DMS53 treated with DMSO at 0.1 percent for 48 hours (cell line): ENCODE results near the gene TRABD2B.

Experiments used
- DNase-seq: peaks from one replicate; lab custom pipeline; 2025; ENCODE audit not compliant: unreplicated experiment; lab: John Stamatoyannopoulos, UW

The TRABD2B gene

DNA sequence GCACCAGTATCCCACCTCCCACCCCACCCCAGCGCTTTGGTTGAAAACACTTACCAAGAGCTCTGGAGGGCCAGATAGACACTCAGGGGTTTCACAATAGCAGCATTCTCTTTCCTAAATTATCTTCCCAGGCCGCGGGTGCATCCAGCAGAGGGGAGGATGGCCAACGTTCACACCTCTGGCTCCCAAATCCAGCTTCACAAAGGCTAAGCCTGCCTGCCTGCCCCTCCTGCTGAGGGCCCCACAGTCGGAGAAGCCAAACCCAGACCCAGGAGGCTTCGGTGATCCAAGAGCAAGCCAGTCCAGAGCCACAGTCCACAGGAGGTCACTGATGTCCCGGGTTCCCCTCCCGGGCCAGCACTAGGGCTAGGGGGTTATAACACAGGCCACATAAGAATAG, 231.9 kb downstream of the TRABD2B start:
- no peak for DNase-seq

DNA sequence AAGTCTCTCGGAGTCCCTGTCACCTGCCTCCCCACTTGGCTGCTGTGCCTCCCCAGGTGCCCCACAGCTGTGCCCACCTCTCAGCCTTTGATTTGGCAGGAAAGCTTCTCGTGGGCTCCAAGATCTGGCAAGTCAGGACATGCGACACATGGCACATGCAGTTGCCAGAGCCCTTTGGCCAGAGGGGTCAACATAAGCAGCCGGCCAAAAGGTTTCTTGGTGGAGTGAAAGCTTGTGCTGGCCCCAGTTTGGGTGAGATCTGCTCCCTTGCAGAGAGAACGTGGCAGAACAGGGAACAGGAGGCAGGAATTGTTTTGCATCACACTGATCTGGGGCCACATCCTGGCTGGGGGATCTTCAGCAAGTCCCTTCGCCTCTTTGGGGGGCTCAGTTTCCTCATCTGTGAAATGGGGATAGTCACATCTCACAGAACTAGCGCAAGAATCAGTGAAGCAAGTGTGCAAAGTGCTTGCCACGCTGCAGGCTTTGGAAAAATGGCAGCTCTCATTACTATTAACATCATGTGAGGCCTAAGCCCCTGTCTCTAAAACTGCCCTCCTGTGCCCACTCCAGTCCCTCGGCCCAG, 232.6 kb downstream of the TRABD2B start:
- DNase-seq, result no peak

GRCh38 chr1:47763591-47764171, 233.5 kb downstream of the TRABD2B start:
- no peak for DNase-seq

GRCh38 chr1:47761974-47762373, 235.2 kb downstream of the TRABD2B start:
- DNase-seq, result no peak

DNA sequence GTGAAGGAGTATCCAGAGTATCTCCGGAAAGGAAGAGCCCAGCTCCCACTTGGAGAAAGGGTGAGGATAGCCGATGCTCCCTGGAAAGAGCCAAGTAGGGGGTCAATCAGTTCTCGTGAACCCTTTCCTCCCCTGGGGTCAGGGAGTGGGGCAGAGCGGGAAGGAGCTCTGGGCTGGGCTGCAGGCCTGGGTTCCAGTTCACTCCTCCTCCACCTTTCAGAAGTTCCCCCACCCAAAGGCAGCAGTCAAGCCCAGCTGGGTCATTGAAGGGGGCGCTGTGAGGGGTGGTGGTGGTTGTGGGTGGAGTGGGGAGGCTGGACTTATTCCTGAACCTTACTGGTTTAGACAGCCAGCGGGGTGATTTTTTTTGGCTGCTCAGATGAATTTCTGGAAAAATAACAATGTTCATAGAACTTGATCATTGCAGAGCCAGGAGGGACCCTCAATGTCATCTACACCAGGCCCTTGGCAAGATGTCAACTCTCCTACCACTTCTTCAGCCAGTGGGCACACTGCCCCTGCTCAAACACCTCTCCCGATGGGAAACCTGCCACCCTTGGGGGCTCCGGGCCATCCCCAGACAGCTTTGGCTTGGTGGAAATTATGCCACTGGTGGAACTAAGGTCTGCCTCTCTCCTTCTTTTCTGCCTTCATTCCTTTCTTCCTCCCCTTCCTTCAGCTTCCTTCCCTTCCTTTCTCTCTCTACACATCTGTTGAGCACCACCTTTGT, 235.8 kb downstream of the TRABD2B start:
- DNase-seq, result no peak

GRCh38 chr1:47759936-47760629, 237.1 kb downstream of the TRABD2B start:
- no peak for DNase-seq

DNA sequence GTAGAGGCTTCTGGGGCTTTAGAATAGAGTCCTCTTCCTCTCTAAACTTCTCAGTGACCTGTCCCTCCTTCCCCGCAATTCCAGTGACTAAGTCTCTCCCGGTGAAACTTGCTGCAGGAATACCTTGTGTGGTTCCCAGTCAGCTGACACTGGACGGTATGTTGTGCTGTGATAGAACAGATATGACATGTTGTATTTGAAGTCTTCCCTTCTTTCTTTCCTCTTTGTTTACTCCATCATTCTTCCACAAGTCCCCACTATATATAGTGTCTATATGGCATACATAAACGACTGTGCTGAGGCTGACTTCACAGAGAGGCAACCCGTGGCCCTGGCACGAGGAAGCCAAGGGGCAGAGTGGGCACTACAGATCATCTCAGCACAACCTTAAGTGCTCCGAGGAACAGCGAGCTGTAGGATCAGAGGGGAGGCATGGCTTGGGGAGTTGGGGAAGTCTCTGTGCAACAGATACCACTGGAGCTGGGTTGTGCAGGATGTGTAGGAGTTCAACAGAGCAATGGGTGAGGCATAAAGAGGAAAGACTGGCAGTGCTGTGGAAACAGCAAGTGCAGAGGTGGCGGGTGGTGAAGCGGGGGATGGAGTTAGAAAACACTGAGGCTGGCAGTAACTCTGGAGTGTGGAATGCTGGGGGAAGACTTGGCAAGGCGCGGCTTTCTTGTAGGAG, 237.8 kb downstream of the TRABD2B start:
- no peak for DNase-seq

DNA sequence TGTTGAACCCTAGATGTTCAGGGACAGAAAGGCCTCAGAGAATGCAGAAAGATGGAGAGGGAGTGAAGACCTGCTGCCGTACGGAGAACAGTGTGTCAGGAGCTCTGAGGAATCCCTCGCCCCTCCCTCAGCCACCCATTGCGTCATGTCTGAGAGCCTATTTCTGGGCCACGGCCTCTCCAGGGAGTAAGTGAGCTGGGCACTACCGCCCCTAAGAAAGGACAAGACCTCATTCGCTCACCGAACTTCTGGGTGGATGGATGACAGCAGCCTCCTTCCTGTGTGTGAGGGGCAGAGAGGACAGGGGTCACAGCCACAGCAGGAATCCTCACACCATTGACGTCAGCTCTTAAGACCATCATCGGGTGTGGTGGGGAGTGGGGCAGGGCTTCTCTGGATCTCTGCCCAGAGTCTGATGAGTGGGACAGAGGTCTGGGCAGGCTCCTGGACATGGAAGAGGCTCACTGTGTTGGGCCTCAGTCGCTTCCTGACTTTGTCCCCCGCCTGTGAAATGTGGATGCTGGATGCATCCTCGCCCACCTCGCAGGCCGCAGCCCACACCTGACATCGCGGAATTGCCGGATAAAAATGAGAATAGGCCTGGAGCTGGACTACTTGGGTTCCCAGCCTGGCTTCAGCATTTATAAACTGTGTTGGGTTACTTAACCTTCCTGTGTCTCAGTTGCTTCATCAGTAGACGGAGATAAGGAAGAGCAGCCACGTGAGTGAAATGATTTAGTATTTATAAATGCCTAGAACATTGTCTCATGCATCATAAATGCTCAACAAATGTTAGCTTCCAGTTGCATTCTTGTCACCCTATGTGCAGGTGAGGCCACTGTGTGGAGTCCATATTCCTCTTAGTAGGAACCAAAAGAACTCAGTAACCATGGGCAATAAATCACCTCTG, 238.6 kb downstream of the TRABD2B start:
- no peak for DNase-seq

DNA sequence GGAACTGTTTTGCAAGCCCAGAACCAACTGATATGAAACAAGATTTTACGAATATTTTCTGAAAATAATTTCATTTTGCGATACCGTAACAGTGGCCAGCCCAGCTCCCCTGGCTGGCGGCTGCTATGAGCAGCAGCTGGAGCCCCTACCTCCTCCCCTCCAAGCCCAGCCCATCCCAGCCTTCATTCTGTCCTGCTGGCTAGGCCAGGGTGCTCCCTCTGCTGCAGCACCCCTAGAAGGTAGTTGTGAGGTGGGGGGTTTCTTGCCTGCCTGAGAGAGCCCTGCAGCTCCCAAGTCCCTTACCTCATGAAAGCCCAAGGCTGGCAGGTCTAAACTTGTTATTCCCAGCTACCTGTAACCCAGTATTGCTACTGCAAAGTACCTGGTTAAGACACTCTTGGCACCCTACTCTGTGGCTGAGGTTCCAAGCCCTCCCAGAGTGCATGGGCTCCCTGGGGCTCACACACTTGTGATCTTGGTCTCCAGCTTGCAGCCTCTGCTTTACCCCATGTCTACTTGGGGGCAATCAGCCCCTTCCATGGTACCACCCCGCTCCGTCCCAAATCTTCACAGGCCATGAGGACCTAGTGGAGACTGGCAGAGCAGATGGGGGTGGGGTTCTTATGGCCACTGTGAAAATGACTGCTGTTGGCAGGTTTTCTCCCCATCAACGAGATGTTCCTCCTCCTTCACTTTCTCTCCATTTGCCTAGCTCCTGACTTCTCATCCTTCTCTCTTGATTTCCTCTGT, 239.8 kb downstream of the TRABD2B start:
- no peak for DNase-seq

DNA sequence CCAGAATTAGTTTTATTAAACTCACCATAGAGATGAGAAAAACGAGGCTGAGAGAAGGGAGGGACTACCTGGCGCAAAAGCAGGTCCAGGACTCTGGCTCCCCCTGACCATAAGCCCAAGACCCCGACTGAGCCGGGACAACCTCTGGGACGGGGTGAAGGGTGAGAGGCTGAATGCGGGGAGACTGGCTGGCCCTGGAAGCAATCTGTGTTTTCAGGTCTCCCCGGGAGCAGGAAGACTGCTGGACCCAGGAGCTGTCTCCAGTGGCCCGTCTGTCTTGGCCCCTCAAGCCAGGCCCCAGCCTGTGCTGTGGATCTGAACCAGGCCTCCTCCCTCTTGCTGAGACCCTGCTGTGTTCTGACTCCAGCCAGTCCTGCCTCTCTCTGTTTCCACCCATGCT, 240.8 kb downstream of the TRABD2B start:
- DNase-seq, result no peak

GRCh38 chr1:47756006-47756405, 241.2 kb downstream of the TRABD2B start:
- no peak for DNase-seq

- DNase-seq, result peak; percentile 16
Measured at GRCh38 chr1:47755101-47755990, 241.8 kb downstream of the TRABD2B start.

DNA sequence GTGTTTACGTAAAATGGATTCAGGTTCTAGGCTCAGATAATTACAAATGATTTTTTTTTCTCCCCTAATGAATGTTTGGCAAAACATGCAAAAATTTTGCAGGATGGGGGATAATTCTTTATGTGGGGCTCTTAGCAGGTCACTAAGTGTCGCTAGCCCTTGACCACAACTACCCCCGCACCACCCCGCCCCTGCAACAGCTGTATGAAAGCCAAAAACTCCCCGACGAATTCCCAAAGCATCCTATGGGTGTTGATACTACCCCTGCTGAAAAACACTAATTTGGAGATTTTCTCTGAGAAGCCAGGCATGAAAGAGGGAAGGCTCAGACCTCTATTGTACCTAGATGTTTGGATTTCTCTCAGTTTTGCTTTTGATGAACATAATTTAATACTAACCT, 243.0 kb downstream of the TRABD2B start:
- DNase-seq, result no peak

DNA sequence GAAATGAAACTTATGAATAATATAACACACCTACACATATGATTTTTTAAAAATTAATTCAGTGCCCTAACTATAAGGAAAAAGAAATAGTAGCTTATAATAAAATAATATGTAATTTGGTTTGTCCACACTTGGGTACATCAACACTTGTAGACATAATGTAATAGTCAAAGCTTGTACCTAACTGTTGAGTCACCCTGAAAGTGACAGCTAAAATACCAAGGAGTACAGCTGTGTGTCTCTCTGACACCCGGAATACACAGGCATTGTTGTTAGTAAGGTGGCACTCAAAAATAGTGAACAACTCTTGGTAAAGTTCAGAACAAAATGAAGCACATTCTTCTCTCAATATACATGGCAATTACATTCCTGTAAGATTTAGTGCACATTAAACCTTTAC, 243.4 kb downstream of the TRABD2B start:
- DNase-seq, result no peak

- no peak for DNase-seq
Measured at GRCh38 chr1:47752559-47752958, 244.6 kb downstream of the TRABD2B start.

DNA sequence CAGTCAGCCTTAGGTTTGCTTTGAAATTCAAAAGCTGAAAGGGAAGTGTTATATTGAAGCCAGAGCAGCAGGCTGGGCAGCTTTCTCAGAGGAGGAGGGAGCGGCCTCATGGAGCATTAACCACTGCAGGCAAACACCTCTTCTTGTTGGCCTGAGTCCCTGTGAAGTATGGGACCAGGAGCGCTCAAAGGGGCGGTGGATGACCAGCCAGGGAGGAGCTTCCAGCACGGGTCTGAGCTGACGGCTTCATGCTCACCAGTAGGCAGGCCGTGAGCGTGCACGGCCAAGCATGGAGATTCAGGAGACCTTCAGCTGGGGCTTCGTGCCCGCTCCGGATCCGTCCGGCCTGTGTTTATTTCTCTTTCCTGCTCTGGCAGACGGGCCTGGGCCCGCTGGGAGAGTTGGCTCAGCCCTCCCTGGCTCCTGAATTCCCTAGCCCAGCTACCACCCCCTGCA, 245.2 kb downstream of the TRABD2B start:
- no peak for DNase-seq

DNA sequence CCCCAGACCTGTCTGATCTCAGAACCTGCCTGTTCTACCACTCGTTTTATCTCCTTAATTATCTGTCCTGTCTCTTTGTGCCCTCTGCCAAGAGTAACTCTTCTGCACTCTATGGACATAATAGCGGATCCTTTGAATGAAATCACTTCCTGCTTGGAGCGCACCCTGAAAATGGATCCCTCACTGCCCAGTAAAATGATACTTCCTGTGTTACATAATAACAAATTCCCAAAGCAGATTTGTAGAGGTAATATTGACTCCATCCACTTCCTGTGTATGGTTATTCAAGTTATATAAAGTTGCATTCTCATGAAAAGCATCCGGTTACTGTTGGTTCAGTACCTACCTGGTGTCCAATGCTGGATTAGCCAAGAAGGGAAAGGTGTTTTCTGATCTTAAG, 246.0 kb downstream of the TRABD2B start:
- DNase-seq, result peak; percentile 70
